Measurements from ENCODE around the gene SLC1A1.

- TF ChIP-seq POLR2A (IDR thresholded peaks at IDR 0.05; ENCODE audit: low read length) = no peak
- TF ChIP-seq GATA1 (IDR thresholded peaks at IDR 0.05; ENCODE audit: low read depth, low read length) = no peak
Measured at GRCh38 chr9:4591123-4591500, 100.8 kb downstream of the SLC1A1 start.

Data from erythroblast (primary cell).